ENCODE results near the gene KMT2C. TPM values are rescaled to one million over a fixed set of nuclear protein-coding genes. Genes with fewer than 3 reads are reported as not detected.

Gene KMT2C
- total and polyA plus RNA-seq, 2 of the 13 experiments (the other 11 are each of a cell fraction or from before 2014, with no cell fraction given): 7.1 to 14.4 TPM

GRCh38 chr7:152136686-152137085 is 299.1 kb downstream of the KMT2C start:
- Histone ChIP-seq H3K36me3 (replicated peaks in 1 of 2; ENCODE audit: control insufficient read depth in 1 of 2, insufficient read depth in 2 of 2, low read length in 2 of 2) (peaks cover 16 to 40% of the 10 kb centered on the region in 2 experiments), H3K9ac (ENCODE audit: insufficient read depth, low read depth, low read length) (no peak overlapping the region), H3K27ac (ENCODE audit: extremely low read length, insufficient read depth, low read length) (no peak overlapping the region), H3K79me2 (ENCODE audit: insufficient read depth, low read length) (no peaks in the 10 kb centered on the region), H3K27me3 (ENCODE audit: control insufficient read depth in 1 of 2, insufficient read depth in 2 of 2, low read length in 2 of 2) (no peaks in the 10 kb centered on the region), H3K9me3 (ENCODE audit: low read length) (no peaks in the 10 kb centered on the region), H3K4me3 (replicated peaks in 1 of 3; ENCODE audit: insufficient read depth in 1 of 3, low read depth in 2 of 3, low read length in 3 of 3) (no peak overlapping the region), H3K4me2 (ENCODE audit: low read depth, low read length) (no peak overlapping the region), H3K4me1 (ENCODE audit: insufficient read depth, low read length) (no peaks in the 10 kb centered on the region), H4K20me1 (ENCODE audit: insufficient read depth, low read length) (no peaks in the 10 kb centered on the region), H2AFZ (ENCODE audit: low read length) (no peak overlapping the region)
- DNase-seq (ENCODE audit: low spot score) (no peak), ATAC-seq (no peak), FAIRE-seq (no peak)
- TF ChIP-seq NCOR1 (IDR thresholded peaks at IDR 0.05; ENCODE audit: borderline replicate concordance, low read length) (no peak), ELK4 (CRISPR knock-in tag; IDR thresholded peaks at IDR 0.05; ENCODE audit: borderline replicate concordance) (no peak), HMGXB4 (CRISPR knock-in tag; IDR thresholded peaks at IDR 0.05; ENCODE audit: borderline replicate concordance in 1 of 2, low read depth in 1 of 2) (no peak), ARID5B (CRISPR knock-in tag; IDR thresholded peaks at IDR 0.05) (no peak), TRIM24 (CRISPR knock-in tag; IDR thresholded peaks at IDR 0.05) (no peak), ZNF547 (CRISPR knock-in tag; IDR thresholded peaks at IDR 0.05) (no peak), PHF21A (CRISPR knock-in tag; IDR thresholded peaks at IDR 0.05) (no peak)
- ChIA-PET CTCF (ENCODE audit: low intra/inter-chr PET ratio, low total read pairs) (no interaction called here), POLR2A (no interaction called here)
- WGBS (ENCODE audit: low lambda C conversion rate): 93% methylated on average over 9 of the region's 9 CpGs
- BruUV-seq (replicated peaks): no TSS peak
- in situ Hi-C loops (cut with HindIII; ENCODE audit: extremely low pct_ligation_motif_present, low pct_unique_long_range_greater_than_20kb): no loop called here
- intact Hi-C loops (cut with micrococcal nuclease; ENCODE audit: unreplicated experiment): no loop called here
